ENCODE results near the gene COX19. TPM values are rescaled to one million over a fixed set of nuclear protein-coding genes. Genes with fewer than 3 reads are reported as not detected.

COX19 gene
- total and polyA plus RNA-seq, 2 of the 13 experiments (the other 11 are each of a cell fraction or from before 2014, with no cell fraction given) = 11.5 to 21.7 TPM

- peak; percentile 82; the same call in 1 of the 2 replicates for TF ChIP-seq ZNF337 (CRISPR knock-in tag; IDR thresholded peaks at IDR 0.05; ENCODE audit: borderline replicate concordance, low read depth)
- TF ChIP-seq ZNF766 (CRISPR knock-in tag; IDR thresholded peaks at IDR 0.05; ENCODE audit: borderline replicate concordance) = peak; percentile 76
- TF ChIP-seq THAP7 (CRISPR knock-in tag; IDR thresholded peaks at IDR 0.05) = peak; percentile 57; the same call in 1 of the 2 replicates
- peak; percentile 45 for TF ChIP-seq AGO1 (IDR thresholded peaks at IDR 0.05; ENCODE audit: low read depth, low read length, poor library complexity, severe bottlenecking)
- peak; percentile 94 for TF ChIP-seq RNF2 (conservative IDR thresholded peaks at IDR 0.05; ENCODE audit: low read depth)
- no peak for TF ChIP-seq SRSF9 (IDR thresholded peaks at IDR 0.05; ENCODE audit: borderline replicate concordance, insufficient read depth, low read depth, low read length, poor library complexity, severe bottlenecking)
- TF ChIP-seq SNAPC5 (CRISPR knock-in tag; IDR thresholded peaks at IDR 0.05; ENCODE audit: borderline replicate concordance) = peak; percentile 86; the same call in 1 of the 2 replicates
- peak; percentile 11; the same call in 1 of the 2 replicates for TF ChIP-seq ZNF331 (CRISPR knock-in tag; IDR thresholded peaks at IDR 0.05)
- TF ChIP-seq PAX8 (CRISPR knock-in tag; IDR thresholded peaks at IDR 0.05; ENCODE audit: borderline replicate concordance) = no peak
- TF ChIP-seq RFXANK (CRISPR knock-in tag; IDR thresholded peaks at IDR 0.05) = peak; percentile 79; the same call in 1 of the 2 replicates
- peak; percentile 6 for TF ChIP-seq ZNF276 (CRISPR knock-in tag; IDR thresholded peaks at IDR 0.05; ENCODE audit: low read depth)
- TF ChIP-seq GLI4 (CRISPR knock-in tag; IDR thresholded peaks at IDR 0.05; ENCODE audit: borderline replicate concordance) = peak; percentile 87; the same call in 1 of the 2 replicates
- TF ChIP-seq ZNF709 (CRISPR knock-in tag; IDR thresholded peaks at IDR 0.05) = peak; percentile 98
- TF ChIP-seq SP1 (IDR thresholded peaks at IDR 0.05) = no peak
- TF ChIP-seq SP1 (CRISPR knock-in tag; IDR thresholded peaks at IDR 0.05) = peak; percentile 56
- TF ChIP-seq ESRRA (CRISPR knock-in tag; IDR thresholded peaks at IDR 0.05; ENCODE audit: low read depth) = peak; percentile 37
- peak; percentile 26; the same call in 1 of the 2 replicates for TF ChIP-seq RERE (CRISPR knock-in tag; IDR thresholded peaks at IDR 0.05; ENCODE audit: low read depth)
- peak; percentile 60 for TF ChIP-seq CBX1 (IDR thresholded peaks at IDR 0.05; ENCODE audit: low read depth)
- no peak for TF ChIP-seq SUZ12 (IDR thresholded peaks at IDR 0.05; ENCODE audit: low read depth, low read length)
- TF ChIP-seq FOXO4 (CRISPR knock-in tag; conservative IDR thresholded peaks at IDR 0.05) = no peak
These were observed 17.7 kb downstream of the COX19 start (continued) for GRCh38 chr7:957418-958220.
